ENCODE measurements around the gene RPS6KA5. TPM values are rescaled to one million over a fixed set of nuclear protein-coding genes. Genes with fewer than 3 reads are reported as not detected.

The RPS6KA5 gene
- total RNA-seq, 2 donors from 2014 or later, result 8.9 to 10.3 TPM

DNA sequence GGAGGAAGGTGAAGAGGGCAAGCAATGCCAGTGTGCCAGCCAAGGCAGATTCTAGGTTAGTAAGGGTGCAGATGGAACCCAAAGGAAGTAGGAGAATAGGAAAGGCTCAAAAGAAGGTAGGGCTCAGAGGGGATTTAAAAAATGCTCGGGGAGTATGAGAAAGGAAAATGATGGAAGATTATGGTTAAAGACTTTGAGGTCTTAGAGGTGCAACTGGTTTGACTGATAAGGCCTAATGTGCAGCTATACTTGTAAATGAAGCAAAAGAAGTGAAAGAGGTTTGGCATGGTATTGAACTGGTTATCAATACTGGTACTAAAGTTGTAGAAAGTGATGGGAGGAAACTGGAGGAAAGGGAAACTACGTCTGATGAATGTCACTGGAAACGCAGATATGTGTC is 94.7 kb downstream of the RPS6KA5 start:
- intact Hi-C loops (cut with DNase I), result no loop called here
- TF ChIP-seq POLR2AphosphoS5 (IDR thresholded peaks at IDR 0.05) (no peak), POLR2A (IDR thresholded peaks at IDR 0.05) (no peak)
- TF ChIP-seq, protein P1, sequence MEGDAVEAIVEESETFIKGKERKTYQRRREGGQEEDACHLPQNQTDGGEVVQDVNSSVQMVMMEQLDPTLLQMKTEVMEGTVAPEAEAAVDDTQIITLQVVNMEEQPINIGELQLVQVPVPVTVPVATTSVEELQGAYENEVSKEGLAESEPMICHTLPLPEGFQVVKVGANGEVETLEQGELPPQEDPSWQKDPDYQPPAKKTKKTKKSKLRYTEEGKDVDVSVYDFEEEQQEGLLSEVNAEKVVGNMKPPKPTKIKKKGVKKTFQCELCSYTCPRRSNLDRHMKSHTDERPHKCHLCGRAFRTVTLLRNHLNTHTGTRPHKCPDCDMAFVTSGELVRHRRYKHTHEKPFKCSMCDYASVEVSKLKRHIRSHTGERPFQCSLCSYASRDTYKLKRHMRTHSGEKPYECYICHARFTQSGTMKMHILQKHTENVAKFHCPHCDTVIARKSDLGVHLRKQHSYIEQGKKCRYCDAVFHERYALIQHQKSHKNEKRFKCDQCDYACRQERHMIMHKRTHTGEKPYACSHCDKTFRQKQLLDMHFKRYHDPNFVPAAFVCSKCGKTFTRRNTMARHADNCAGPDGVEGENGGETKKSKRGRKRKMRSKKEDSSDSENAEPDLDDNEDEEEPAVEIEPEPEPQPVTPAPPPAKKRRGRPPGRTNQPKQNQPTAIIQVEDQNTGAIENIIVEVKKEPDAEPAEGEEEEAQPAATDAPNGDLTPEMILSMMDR (IDR thresholded peaks at IDR 0.05), result no peak
- no peak for DNase-seq (ENCODE audit: low spot score)
- no peaks in the 10 kb centered on the region for H3K36me3 ChIP-seq
- 96% methylated on average over 3 of the region's 3 CpGs for WGBS
- H3K27me3 ChIP-seq (replicated peaks; ENCODE audit: insufficient read depth), result no peaks in the 10 kb centered on the region
- no peaks in the 10 kb centered on the region for H3K9me3 ChIP-seq
- no peak overlapping the region for H3K4me3 ChIP-seq
- no peaks in the 10 kb centered on the region for H3K4me1 ChIP-seq (replicated peaks)
- H3K27ac ChIP-seq, result no peak overlapping the region

- no peaks in the 10 kb centered on the region for H3K27me3 ChIP-seq (replicated peaks; ENCODE audit: insufficient read depth)
- no peaks in the 10 kb centered on the region for H3K36me3 ChIP-seq
- intact Hi-C loops (cut with DNase I), result no loop called here
- H3K27ac ChIP-seq, result no peak overlapping the region
- no peak for DNase-seq (ENCODE audit: low spot score)
- H3K4me1 ChIP-seq (replicated peaks), result no peaks in the 10 kb centered on the region
- 71% methylated on average over 4 of the region's 4 CpGs for WGBS
- no peaks in the 10 kb centered on the region for H3K9me3 ChIP-seq
- H3K4me3 ChIP-seq, result no peak overlapping the region
- TF ChIP-seq POLR2A (IDR thresholded peaks at IDR 0.05), result no peak
- TF ChIP-seq POLR2AphosphoS5 (IDR thresholded peaks at IDR 0.05), result no peak
- TF ChIP-seq, protein P1 (IDR thresholded peaks at IDR 0.05), result no peak
Observed at GRCh38 chr14:90963343-90963742, 97.1 kb downstream of the RPS6KA5 start.

GRCh38 chr14:90962505-90963109 is 97.8 kb downstream of the RPS6KA5 start:
- 89% methylated on average over 11 of the region's 11 CpGs for whole genome bisulfite sequencing
- no peaks in the 10 kb centered on the region for H3K36me3 ChIP-seq
- H3K4me3 ChIP-seq, result no peak overlapping the region
- TF ChIP-seq POLR2AphosphoS5 (IDR thresholded peaks at IDR 0.05), result no peak
- TF ChIP-seq POLR2A (IDR thresholded peaks at IDR 0.05), result no peak
- TF ChIP-seq, protein P1 (IDR thresholded peaks at IDR 0.05), result no peak
- DNase-seq (ENCODE audit: low spot score), result no peak
- intact Hi-C loops (cut with DNase I), result no loop called here
- H3K4me1 ChIP-seq (replicated peaks), result no peaks in the 10 kb centered on the region
- no peak overlapping the region for H3K27ac ChIP-seq
- H3K9me3 ChIP-seq, result no peaks in the 10 kb centered on the region
- no peaks in the 10 kb centered on the region for H3K27me3 ChIP-seq (replicated peaks; ENCODE audit: insufficient read depth)

- intact Hi-C loops (cut with DNase I), result no loop called here
- H3K4me3 ChIP-seq, result no peak overlapping the region
- no peaks in the 10 kb centered on the region for H3K4me1 ChIP-seq (replicated peaks)
- H3K27ac ChIP-seq, result no peak overlapping the region
- WGBS, result 94% methylated on average over 6 of the region's 6 CpGs
- no peaks in the 10 kb centered on the region for H3K9me3 ChIP-seq
- no peak for TF ChIP-seq POLR2AphosphoS5 (IDR thresholded peaks at IDR 0.05)
- no peak for TF ChIP-seq POLR2A (IDR thresholded peaks at IDR 0.05)
- TF ChIP-seq, protein P1 (IDR thresholded peaks at IDR 0.05), result no peak
- no peaks in the 10 kb centered on the region for H3K27me3 ChIP-seq (replicated peaks; ENCODE audit: insufficient read depth)
- H3K36me3 ChIP-seq, result no peaks in the 10 kb centered on the region
- DNase-seq (ENCODE audit: low spot score), result no peak
Observed at GRCh38 chr14:90960818-90961217, 99.6 kb downstream of the RPS6KA5 start.

DNA sequence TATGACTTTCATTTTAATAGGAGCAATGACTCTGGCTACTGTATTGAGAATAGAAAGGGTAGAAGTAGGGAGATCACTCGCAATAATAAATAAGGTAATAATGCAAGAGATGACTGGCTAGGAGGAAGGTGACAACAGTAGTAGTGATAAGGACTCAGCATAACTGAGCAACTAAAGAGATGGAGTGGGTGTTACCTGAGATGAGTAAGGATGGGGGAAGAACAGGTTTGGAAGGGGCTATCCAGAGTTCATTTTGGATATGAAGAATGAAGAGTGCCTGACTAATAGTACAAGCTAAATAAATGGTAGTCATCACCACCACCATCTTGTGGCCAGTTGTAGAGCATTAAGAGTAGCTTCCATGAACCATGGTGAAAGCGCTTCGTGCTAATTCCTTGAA is 101.1 kb downstream of the RPS6KA5 start:
- TF ChIP-seq POLR2A (IDR thresholded peaks at IDR 0.05) (no peak), POLR2AphosphoS5 (IDR thresholded peaks at IDR 0.05) (no peak)
- TF ChIP-seq, protein P1 (IDR thresholded peaks at IDR 0.05), result no peak
- Histone ChIP-seq H3K27ac (no peak overlapping the region), H3K4me3 (no peak overlapping the region), H3K36me3 (no peaks in the 10 kb centered on the region), H3K4me1 (replicated peaks) (no peaks in the 10 kb centered on the region), H3K27me3 (replicated peaks; ENCODE audit: insufficient read depth) (no peaks in the 10 kb centered on the region), H3K9me3 (no peaks in the 10 kb centered on the region)
- intact Hi-C loops (cut with DNase I), result no loop called here
- WGBS, result 97% methylated on average over 3 of the region's 3 CpGs
- DNase-seq (ENCODE audit: low spot score), result no peak
